NCI-H2107 treated with DMSO at 0.1 percent for 48 hours (cell line): ENCODE data around the gene BIN1.

Source experiments
- DNase-seq: peaks from one replicate; lab custom pipeline; 2025; ENCODE audit not compliant: unreplicated experiment; lab: John Stamatoyannopoulos, UW

Gene BIN1

DNA sequence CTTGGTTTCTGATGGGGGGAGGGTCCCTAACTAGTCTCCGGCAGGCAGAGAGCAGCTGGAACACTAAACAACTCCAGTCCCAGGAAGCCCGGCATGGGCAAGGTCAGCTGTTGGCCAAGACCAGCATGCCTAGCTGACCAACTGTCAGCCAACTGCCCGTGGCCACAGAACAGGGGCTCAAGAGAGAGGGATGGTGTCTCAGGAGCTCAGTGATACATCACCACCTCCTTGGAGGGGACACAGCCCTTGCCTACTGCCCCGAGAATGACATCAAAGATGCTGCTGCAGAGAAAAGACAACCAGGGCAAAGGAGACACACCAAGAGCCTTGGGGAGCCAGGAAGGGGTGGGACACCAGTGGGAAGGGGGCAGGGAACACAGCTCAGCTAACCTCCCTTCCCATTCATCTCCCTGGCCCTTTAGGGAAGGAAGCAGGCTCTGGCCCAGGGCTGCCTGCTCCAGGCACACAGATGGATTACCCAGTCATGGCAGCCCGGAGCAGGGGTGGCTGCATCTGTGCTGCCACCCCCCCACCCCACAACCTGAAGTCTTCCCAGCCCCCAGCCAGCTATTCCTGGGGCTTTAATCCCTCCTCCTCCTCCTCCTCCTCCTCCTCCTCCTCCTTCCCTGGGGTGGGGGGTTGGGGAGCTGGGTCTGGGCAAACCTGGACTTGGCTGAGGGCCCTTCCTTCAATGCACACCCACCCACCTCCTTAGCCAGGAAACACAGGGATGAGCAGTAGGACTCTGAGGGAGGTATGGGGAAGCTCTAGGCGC is 1.9 kb downstream of the BIN1 start:
- no peak for DNase-seq

DNA sequence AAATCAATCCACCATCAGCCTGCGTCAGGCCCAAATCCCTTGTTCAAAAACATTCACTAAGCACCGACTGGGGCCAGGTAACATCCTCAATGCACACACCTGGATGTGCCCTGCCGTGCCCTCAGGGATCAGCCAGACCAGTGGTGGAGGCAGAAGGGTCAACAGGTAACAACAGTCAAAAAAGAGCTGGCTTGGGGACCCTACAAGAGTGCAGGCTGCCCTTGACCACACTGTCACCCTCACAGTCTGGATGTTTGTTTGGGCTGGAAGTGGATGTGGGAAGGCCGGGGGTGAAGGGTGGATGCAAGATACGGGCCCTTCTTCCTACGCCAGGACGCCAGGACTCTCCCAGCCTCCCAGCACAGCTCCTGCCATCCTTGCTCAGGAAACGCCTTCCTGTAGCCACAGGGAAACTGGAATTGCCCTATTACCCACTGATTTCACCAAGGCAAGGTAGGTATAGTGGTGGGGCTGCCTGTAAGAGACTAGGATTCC is 2.7 kb downstream of the BIN1 start:
- no peak for DNase-seq

DNA sequence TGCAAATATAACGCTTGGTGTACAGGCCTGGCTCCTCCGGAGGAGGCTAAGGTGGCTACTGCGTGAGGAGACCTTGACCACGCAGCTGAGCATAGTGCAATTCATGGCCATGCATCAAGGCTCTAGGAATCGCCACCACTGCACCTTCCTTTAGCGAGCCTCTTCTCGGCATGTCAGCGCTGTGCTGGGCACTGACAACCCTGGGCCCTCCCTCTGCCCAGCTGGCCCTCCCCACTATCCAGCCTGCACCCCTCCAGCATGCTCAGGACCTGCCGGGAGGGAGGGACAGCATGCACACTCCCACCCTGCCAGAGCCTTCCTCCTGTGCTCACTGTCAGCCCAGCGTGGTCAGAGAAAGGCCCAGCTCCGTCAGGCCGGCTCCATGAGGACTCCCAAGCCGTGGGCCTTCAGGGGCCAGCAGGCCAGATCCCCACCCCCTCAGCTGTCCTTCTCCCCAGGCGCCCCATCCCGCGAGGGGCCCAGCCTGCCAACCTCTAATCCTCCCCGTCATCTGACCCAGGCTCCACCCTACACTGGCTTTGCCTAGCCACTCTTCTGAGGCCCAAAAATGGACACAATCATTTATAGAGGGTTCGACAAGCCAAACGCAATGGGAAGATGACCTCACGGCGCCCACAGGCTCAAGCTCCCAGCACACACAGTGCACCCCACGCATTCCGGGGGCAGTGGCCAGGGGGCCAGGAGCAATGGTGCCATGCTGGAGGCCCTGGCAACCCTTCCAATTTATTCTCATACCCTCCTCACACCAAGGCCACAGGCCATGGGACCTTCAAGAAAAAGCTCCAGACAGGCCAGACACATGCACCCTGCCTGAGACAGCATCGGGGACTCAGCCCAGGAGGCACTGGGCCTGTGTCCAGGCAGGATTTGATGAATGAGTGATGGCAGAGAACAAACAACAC is 3.5 kb downstream of the BIN1 start:
- no peak for DNase-seq

DNA sequence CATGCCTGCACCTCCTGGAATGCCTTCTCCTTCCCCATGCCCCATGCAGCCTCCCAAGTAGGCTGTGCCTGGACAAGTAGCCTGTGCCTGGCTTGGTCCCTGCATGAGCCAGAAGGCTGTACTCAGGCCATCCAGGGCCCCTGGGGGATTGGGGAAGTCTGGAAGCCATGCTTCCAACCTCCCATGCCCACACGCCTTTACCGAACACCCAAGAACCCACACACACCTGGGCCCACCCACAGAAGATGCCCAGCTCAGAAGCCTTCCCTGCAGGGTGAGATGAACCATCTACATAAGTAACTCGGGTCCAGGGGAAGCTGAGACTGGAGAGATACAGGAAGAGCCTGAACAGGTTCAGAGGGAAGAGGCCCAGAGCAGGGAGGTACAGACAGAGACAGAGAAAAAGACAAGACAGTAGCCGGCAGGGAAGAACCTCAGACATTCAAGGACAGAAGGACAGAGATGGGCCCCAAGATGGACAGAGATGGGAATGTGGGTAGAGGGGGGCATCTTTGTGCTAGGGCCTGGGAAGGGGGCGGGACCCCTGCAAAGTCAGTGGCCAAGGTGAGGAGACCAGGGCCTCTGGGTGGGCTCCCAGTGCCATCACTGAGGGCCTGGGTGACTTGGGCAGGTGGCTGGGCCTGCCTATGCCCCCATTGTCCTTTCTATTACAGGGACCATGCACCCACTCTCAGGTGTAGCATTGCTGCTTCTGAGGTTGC is 4.3 kb downstream of the BIN1 start:
- DNase-seq, result no peak

DNA sequence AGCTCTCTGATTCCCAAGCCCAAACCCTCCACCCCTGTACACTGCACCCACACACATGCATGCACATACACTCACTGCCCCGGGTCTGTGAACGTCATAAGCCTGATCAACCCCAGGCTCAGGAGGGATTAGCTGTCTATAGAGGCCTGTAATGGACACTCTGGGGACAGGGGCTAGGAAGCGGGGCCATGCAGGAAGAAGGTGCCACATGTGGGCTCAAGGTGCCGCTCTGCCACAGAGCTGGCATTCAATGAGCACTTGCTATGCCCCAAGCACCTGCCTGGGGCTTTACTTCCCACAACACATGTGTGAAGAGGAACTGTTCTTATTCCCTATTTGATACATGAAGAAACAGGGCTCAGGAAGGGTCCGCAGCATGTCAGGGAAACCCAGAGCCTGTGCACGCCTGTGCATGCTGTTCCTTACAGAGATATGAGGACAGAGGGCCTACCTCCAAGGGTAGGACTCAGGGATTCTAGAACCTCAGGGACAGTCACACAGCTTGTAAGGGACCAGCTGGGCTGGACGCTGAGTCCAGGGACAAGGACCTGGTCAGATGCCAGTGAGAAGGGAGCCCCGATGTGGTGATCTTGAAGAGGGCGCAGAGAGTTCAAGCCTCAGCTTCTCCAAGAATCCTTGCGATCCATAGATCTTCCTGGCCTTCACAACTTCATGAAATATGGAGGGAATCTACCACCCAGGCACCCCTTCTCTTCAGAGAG is 5.0 kb downstream of the BIN1 start:
- no peak for DNase-seq

DNA sequence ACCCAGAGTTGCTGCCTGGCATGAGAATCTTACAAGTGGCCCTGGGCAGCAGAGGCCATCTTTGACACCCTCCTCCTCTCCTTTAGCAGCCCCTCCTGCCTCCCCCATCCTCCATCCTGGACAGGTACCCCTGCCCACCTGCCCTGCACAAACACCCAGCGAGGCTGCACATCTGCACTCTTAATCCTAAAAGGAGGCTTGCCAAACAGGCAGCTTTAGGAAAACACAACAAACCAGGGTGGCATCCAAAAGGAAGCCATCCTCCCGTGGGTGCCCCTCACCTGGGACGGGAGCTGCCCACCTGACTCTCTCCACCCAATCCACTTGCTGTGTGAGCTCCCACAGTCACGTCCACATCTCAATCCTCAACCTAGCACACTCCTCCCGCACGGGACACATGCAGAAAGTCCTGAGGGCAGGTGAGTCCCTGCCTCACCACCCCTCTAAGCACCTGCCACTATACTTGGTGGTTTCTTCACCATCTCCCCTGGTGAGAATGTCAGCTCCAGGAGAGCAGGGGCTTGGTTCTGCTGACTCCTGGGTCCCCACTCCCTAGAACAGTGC is 5.8 kb downstream of the BIN1 start:
- DNase-seq, result no peak

DNA sequence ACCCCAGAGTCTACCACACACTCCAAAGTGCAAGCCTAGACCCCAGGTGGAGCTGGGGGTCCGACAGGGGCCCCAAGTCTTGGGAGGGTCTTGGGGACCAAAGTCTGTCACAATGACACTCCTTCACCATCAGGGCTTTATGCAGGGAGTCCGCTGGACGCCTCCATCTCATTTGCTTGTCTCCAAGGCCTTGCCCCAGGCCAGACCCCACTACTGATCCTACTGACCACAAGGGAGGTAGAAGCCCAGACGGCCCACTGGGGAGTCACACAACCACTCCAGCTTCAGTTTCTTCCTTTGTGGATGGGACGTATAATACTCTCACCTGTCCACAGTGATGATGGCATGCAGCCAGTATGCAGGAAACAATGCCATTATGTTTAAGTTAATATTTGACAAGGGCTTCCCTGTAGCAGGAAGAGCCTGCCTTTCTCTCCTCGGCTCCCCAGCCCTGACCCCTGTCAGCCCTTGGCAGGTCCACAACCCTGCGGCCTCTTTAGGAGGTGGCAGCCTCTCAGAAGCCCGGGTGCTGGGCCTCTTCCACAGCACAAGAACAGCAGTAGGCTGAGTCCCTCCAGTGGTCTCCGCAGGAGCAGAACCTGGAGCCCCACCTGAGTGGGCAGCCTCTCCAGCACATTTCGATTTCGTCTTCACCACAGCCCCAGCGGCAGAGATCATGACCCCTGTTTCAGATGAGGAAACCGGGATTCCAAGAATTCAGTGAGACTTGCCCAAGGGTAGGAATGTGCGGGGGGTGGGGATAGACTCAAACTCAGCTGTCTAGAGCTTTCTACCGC is 6.5 kb downstream of the BIN1 start:
- no peak for DNase-seq

DNA sequence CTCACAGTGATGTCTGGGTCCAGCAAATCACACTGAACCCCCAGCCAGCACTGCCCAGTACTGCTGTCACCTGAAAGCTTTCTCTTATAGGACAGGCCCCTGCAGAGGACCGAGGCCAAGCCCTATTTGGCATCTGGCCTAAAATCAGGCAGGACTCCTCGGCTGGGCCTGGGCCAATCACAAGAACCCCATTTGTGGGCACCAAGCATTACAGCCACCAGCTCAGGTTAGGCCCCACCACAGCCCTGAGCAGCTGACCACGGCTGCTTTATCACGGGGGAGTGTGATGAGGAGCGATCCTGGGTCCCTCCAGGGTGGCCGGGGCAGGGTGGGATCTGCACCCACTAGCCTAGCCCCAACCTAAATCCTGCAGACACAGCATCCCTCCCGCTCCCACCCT is 8.2 kb downstream of the BIN1 start:
- no peak for DNase-seq

DNA sequence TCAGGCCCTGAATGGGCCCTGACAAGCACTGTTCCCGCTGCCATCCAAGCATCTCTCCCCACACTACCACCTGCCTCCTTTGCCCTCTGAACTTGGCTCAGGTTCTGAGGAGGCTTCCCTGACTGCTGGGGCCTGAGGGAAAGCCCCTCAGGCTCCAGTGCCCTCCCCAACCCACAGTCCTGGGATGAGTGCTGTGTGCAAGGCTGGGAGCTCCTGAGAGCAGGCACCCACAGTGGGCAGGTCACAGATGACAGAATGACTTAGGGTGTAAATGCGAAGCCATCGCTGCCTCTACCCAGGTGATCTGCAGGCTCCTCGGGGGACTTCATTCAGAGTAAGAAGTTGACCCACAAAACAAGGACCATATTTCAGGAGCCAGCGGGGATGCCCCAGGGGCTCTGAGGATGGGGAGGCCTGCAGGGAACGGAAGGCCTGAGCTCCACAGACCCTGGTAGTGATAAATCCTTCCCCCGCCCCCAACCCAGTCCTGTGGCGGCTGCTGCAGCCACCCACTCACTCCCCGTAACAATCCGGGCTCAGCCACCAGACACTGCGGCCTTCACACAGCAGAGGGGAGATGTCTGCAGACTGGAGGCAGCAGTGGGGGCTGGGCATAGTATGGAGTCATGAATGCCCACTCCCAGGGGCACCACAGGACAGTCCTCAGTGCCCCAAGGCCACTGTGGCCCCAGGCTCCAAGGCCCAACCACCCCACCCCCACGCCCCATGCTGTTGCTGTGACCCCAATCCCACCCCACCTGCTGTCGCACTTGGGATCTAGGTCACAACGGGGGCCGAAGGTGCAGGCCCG is 8.9 kb downstream of the BIN1 start:
- no peak for DNase-seq

DNA sequence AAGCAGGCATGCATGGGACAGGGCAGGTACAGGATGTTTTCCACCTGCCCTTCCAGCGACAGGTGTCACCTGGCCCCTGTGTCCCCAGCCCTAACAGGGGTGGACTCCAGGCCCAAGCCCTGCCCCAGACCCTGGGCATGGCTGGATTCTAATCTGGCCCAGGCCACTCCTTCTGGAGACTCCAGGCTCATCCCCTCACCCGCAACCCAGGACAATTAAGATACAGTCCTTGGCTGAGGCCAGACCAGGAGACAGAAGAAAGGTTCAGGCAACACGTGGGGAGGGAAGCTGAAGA is 9.5 kb downstream of the BIN1 start:
- no peak for DNase-seq

DNA sequence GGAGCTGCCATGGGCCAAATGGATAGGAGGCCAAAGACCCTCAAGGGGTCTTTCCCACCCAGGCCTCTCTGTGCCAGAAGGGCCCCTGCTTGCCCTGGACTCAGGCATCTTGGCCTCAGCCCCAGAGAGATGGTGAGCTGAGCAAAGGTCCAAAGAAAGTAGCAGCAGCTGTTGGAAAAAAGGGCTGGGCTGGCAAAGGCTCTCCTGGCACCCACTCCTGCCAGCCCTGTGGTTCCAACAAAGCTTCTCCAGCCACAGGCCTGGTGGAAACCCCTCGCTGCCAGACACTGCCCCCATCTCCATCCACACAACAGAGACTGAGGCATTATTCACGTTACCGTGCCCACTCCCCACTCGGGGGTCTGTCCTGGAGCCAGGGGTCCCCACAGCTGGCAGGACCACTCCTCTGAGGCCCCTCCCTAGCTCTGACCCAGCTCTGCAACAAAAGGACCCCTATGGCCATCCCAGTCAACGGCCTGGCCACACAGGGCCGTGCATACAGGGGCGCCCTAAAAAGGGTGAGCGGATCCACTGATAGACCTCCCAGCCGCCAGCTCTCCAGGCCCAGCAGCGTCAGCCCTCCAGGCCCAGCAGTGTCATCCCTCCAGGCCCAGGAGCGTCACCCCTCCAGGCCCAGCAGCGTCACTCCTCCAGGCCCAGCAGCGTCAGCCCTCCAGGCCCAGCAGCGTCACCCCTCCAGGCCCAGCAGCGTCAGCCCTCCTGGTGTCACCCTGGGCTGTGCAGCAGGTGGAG is 10.1 kb downstream of the BIN1 start:
- DNase-seq, result no peak

DNA sequence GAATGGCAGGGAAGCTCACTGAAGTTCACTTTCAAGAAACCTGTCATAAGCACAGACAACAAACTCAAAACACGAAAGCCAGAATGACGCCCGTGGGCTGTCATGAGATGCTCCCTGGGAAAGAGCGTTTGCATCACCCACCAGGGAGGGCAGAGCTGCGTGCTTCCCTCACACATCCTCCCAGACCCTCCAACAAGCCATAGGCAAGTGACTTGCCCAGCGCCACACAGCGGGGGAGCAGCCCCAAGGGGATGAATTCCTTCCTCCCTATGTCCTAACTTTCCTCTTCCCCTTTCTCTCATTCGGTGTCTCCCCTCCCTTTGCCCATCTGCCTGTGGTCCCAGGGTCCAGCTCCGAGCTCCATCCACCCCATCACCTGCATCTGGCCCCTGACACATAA is 10.7 kb downstream of the BIN1 start:
- no peak for DNase-seq

DNA sequence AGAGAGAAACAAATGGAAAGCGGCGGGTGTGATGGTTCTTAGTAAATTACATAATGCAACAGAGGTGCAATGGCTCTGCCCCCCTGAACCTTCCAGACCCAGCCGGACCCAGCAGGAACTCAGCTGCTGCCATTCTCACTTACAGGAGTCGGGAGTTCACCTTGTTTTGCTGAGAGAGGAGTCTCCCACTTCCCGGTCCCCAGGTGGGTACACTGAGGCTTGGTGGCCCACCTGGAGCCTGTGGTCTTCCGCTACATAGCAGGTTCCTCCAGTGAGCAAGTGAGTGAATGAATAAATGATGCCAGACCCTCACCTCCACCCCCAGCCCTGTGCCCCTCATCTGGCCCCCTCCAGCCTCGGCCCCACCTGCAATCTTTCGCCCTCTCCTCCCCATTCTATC is 11.2 kb downstream of the BIN1 start:
- DNase-seq, result no peak

DNA sequence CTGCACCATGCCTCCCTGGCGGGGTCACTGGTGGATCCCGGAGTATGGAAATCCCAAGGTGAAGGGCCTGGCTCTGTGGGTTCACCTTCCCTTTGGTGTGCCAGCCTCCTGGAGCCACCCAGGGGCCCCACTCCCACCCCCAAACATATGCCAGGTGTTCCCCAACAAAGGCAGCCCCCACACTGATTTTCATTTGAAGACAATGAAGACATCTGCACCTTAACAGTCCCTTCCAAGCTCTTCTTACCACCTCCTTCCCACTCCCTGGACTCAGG is 11.7 kb downstream of the BIN1 start:
- no peak for DNase-seq

DNA sequence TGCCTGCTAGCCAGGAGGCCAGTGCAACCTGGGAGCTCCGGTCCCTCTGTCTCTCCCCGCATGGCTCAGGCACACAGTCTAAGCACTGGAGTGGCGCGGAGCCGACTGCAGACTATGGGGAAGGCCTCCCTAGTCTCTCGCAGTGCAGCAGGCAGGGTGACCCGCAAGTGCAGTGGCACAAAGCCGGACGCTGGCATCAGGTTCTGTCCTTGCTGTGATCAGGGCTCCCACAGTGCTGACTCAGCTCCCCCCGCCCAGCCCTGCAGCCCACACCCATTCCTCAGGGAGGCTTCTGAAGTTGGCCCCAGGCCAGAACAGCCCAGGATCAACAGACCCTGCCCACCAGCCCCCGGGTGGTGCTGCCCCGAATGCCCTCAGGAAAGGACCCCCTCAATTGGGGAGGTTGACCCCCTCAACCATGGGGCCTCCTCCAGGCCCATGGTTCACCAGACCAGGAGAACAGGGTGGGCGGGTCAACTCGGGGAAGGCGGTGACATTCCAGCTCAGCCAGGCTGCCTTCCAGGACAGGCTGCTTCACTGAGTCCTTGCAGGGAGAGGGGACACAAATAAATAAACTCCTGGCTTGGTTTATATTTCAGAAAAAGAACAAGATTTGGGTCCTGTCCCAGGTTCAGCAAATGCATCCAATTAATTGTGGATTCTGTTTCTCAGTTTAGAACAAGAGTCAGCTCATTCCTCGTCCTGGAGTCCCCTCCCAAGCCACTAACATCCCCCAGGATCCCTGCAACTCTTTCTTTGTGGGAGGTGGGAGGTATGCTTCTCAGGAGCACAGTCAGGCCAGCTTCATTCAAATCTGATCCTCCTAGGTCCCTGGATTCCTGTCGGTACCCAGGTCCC is 12.2 kb downstream of the BIN1 start:
- DNase-seq, result no peak

DNA sequence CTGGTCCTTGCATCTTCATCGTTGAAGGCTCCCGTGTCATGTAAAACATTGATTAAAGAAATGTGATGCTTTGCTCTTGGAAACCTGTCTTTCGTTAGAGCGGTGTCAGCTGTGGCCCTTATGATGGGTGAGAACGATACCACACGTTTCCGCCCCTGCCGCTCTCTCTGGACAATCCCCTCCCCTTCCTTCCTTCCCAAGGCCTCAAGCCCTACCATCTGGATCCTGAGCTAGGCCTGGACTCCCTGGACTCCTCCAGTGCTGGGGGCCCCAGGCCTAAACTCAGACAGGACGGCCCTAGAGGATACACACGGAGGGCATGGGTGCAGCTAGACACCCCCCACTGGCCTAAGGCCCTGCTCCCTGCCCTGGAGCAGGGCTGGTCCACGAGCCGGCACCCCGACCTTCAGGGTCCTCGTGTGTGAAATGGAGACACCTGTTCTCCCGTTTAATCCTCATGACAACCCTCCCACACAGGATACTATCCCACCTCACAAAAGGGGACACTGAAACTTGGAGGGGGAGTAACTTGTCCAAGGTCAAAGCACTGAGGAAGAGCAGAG is 13.2 kb downstream of the BIN1 start:
- DNase-seq, result no peak

DNA sequence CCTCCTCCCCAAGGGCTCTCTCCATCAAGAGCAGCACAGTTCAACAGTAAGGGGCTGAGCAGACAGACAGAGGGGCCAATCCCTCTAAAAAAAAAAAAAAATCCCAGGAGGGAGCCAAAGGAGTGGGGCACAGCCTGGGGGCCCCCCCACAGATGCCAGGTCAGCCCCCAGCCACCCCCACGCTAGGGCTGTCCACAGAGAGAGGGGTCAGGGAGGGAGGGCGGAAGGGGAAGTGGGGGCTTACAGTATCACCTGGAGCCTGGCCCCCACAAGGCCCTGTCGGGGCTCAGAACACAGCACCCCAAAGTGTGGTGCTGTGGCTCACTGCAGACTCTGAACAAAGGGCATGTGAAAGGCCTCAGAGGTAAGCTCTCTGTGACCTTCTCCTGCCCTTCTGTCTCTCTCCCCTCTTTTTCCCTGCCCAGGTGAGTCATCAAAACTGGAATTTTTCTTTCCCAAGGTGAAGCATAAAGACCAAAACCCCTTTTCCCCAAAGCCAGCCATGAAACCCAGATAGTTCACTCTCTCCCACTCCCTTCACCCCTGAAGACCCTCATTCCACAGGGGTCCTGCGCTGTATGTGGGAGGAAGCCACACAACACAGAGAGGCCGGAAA is 13.9 kb downstream of the BIN1 start:
- no peak for DNase-seq
